OCI-LY1 (cell line): ENCODE results near the gene MTREX.

ENCODE experiments used
- H2AFZ ChIP-seq: fragments of 200-600 bp; sonication (generic), shearing (Covaris generic); 2 replicates; pipeline ENCODE4 v1.6.0; 2014; ENCODE audit warnings: antibody characterized with exemption, mild to moderate bottlenecking, low read length
- H3F3A ChIP-seq: fragments of 200-600 bp; sonication (generic), shearing (Covaris generic); 2 replicates; pipeline ENCODE4 v1.6.0; 2014; ENCODE audit warnings: mild to moderate bottlenecking, antibody characterized with exemption, low read length, moderate library complexity; ENCODE audit not compliant: insufficient read depth
- H3K27ac ChIP-seq: fragments of 200-600 bp; sonication (generic); 2 replicates; pipeline ENCODE4 v1.5.1; 2014; ENCODE audit warnings: low read length, mixed run types, mild to moderate bottlenecking, low read depth; ENCODE audit not compliant: poor library complexity, severe bottlenecking
- H3K27me3 ChIP-seq: fragments of 200-600 bp; sonication (generic); 2 replicates; pipeline ENCODE4 v1.6.0; 2014; ENCODE audit warnings: antibody characterized with exemption, mild to moderate bottlenecking, low read length, moderate library complexity; ENCODE audit not compliant: insufficient read depth
- H3K36me3 ChIP-seq: fragments of 200-600 bp; sonication (generic); 2 replicates; pipeline ENCODE4 v1.6.1; 2014; ENCODE audit warnings: mild to moderate bottlenecking, antibody characterized with exemption, low read length, moderate library complexity, mixed read lengths; ENCODE audit not compliant: insufficient read depth
- H3K4me1 ChIP-seq: fragments of 200-600 bp; sonication (generic); 2 replicates; pipeline ENCODE4 v1.5.1; 2014; ENCODE audit warnings: mild to moderate bottlenecking, low read length, moderate library complexity; ENCODE audit not compliant: insufficient read depth, severe bottlenecking
- H3K4me2 ChIP-seq: fragments of 200-600 bp; sonication (generic), shearing (Covaris generic); 2 replicates; pipeline ENCODE4 v1.6.1; 2014; ENCODE audit warnings: low read length
- H3K4me3 ChIP-seq: fragments of 200-600 bp; sonication (generic); 2 replicates; pipeline ENCODE4 v1.5.1; 2014; ENCODE audit warnings: low read length, low read depth, mild to moderate bottlenecking, mixed read lengths; ENCODE audit not compliant: poor library complexity, severe bottlenecking
- H3K79me2 ChIP-seq: fragments of 200-600 bp; shearing (Covaris generic); 2 replicates; pipeline ENCODE4 v1.6.1; 2016; ENCODE audit warnings: mixed run types, low read length, mixed read lengths; ENCODE audit not compliant: insufficient read depth
- H3K9ac ChIP-seq: fragments of 200-600 bp; sonication (generic), shearing (Covaris generic); 2 replicates; pipeline ENCODE4 v1.6.1; 2014; ENCODE audit warnings: mild to moderate bottlenecking, low read length, mixed read lengths
- H3K9me2 ChIP-seq: fragments of 200-600 bp; sonication (generic), shearing (Covaris generic); 2 replicates; pipeline ENCODE4 v1.6.1; 2014; ENCODE audit warnings: low read depth, mild to moderate bottlenecking, low read length, mixed read lengths
- H3K9me3 ChIP-seq: fragments of 200-600 bp; shearing (Covaris generic); 2 replicates; pipeline ENCODE4 v1.6.1; 2014; ENCODE audit warnings: low read length, mixed read lengths
- H4K20me1 ChIP-seq: fragments of 200-600 bp; sonication (generic), shearing (Covaris generic); 2 replicates; pipeline ENCODE4 v1.6.0; 2016; ENCODE audit warnings: mild to moderate bottlenecking, low read length; ENCODE audit not compliant: insufficient read depth
- EZH2 ChIP-seq: fragments of 200-600 bp; sonication (generic), shearing (Covaris generic); IDR thresholded peaks from 2 replicates; pipeline ENCODE4 v1.8.0; 2017; ENCODE audit warnings: borderline replicate concordance, mixed run types, mild to moderate bottlenecking, antibody characterized with exemption, low read length, moderate library complexity, mixed read lengths
- TF ChIP-seq, protein P1 (sequence below): fragments of 200-600 bp; sonication (generic), shearing (Covaris generic); IDR thresholded peaks from 2 replicates; pipeline ENCODE4 v1.5.1; 2017; ENCODE audit warnings: mild to moderate bottlenecking, antibody characterized with exemption, low read length, moderate library complexity, mixed read lengths

The MTREX gene

GRCh38 chr5:55333017-55333416 lies 25.2 kb downstream of the MTREX start:
- H3K79me2 ChIP-seq, result peaks cover 56% of the 10 kb centered on the region
- no peaks in the 10 kb centered on the region for H3K9me2 ChIP-seq
- peaks cover 13% of the 10 kb centered on the region for H3K4me1 ChIP-seq
- no peak for TF ChIP-seq EZH2
- TF ChIP-seq, protein P1, sequence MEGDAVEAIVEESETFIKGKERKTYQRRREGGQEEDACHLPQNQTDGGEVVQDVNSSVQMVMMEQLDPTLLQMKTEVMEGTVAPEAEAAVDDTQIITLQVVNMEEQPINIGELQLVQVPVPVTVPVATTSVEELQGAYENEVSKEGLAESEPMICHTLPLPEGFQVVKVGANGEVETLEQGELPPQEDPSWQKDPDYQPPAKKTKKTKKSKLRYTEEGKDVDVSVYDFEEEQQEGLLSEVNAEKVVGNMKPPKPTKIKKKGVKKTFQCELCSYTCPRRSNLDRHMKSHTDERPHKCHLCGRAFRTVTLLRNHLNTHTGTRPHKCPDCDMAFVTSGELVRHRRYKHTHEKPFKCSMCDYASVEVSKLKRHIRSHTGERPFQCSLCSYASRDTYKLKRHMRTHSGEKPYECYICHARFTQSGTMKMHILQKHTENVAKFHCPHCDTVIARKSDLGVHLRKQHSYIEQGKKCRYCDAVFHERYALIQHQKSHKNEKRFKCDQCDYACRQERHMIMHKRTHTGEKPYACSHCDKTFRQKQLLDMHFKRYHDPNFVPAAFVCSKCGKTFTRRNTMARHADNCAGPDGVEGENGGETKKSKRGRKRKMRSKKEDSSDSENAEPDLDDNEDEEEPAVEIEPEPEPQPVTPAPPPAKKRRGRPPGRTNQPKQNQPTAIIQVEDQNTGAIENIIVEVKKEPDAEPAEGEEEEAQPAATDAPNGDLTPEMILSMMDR, result no peak
- H3K9ac ChIP-seq, result no peak overlapping the region
- no peak overlapping the region for H3K27ac ChIP-seq
- H3K4me3 ChIP-seq, result no peak overlapping the region
- H3K4me2 ChIP-seq, result no peak overlapping the region
- H3K9me3 ChIP-seq, result no peaks in the 10 kb centered on the region
- H4K20me1 ChIP-seq, result no peaks in the 10 kb centered on the region
- H3K27me3 ChIP-seq, result no peaks in the 10 kb centered on the region
- H3K36me3 ChIP-seq, result peaks cover 83% of the 10 kb centered on the region
- no peak overlapping the region for H2AFZ ChIP-seq
- no peaks in the 10 kb centered on the region for H3F3A ChIP-seq

DNA sequence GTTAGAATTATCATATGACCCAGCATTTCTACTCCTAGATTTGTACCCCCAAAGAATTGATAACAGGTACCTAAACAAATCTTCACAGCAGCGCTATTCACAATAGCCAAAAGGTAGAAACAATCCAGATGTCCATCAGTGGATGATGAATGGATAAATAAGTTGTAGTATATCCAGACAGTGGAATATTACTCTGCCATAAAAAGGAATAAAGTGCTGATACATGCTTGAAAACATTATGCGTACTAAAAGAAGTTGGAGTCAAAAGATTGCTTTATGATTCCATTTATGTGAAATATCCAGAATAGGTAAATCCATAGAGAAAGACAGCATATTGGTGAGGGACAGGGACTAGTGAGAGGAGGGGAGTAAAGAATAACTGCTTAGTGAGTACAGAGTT lies 26.0 kb downstream of the MTREX start:
- H3K4me2 ChIP-seq, result no peak overlapping the region
- H4K20me1 ChIP-seq, result no peaks in the 10 kb centered on the region
- H3F3A ChIP-seq, result no peaks in the 10 kb centered on the region
- no peak for TF ChIP-seq EZH2
- TF ChIP-seq, protein P1, result no peak
- H3K27me3 ChIP-seq, result no peaks in the 10 kb centered on the region
- peaks cover 20% of the 10 kb centered on the region for H3K4me1 ChIP-seq
- H3K36me3 ChIP-seq, result peaks cover 82% of the 10 kb centered on the region
- no peaks in the 10 kb centered on the region for H3K9me2 ChIP-seq
- H3K9me3 ChIP-seq, result no peaks in the 10 kb centered on the region
- H2AFZ ChIP-seq, result no peak overlapping the region
- H3K9ac ChIP-seq, result no peak overlapping the region
- peaks cover 50% of the 10 kb centered on the region for H3K79me2 ChIP-seq
- no peak overlapping the region for H3K27ac ChIP-seq
- no peak overlapping the region for H3K4me3 ChIP-seq

GRCh38 chr5:55338092-55338613 lies 30.4 kb downstream of the MTREX start:
- Histone ChIP-seq H3K79me2 (peaks cover 36% of the 10 kb centered on the region), H3K4me3 (no peak overlapping the region), H3F3A (peaks cover 6% of the 10 kb centered on the region; the same call in 1 of the 2 replicates), H3K9me3 (no peaks in the 10 kb centered on the region), H2AFZ (no peak overlapping the region), H3K9me2 (no peaks in the 10 kb centered on the region), H3K27ac (no peak overlapping the region), H4K20me1 (no peaks in the 10 kb centered on the region), H3K4me2 (no peak overlapping the region), H3K9ac (no peak overlapping the region), H3K27me3 (no peaks in the 10 kb centered on the region), H3K36me3 (peaks cover 75% of the 10 kb centered on the region), H3K4me1 (peaks cover 17% of the 10 kb centered on the region)
- TF ChIP-seq EZH2, result no peak

- no peaks in the 10 kb centered on the region for H4K20me1 ChIP-seq
- no peaks in the 10 kb centered on the region for H3K9me3 ChIP-seq
- peaks cover 11% of the 10 kb centered on the region; the same call in 1 of the 2 replicates for H3F3A ChIP-seq
- H3K4me2 ChIP-seq, result no peak overlapping the region
- no peaks in the 10 kb centered on the region for H3K9me2 ChIP-seq
- no peak overlapping the region for H3K4me3 ChIP-seq
- H3K9ac ChIP-seq, result no peak overlapping the region
- peak overlapping the region; percentile 27 for H3K27ac ChIP-seq
- peaks cover 75% of the 10 kb centered on the region for H3K36me3 ChIP-seq
- no peak overlapping the region for H2AFZ ChIP-seq
- H3K27me3 ChIP-seq, result no peaks in the 10 kb centered on the region
- peaks cover 17% of the 10 kb centered on the region for H3K4me1 ChIP-seq
- H3K79me2 ChIP-seq, result peaks cover 29% of the 10 kb centered on the region
- no peak for TF ChIP-seq EZH2
- TF ChIP-seq, protein P1, result no peak
Measured at GRCh38 chr5:55338810-55339243, 31.0 kb downstream of the MTREX start.
